ENCODE data around the gene CIB4. TPM values are rescaled to one million over a fixed set of nuclear protein-coding genes. Genes with fewer than 3 reads are reported as not detected.

The CIB4 gene
- total and polyA plus RNA-seq, 9 of the 15 experiments (the other 6 are each of a cell fraction or from before 2014, with no cell fraction given): not detected

DNA sequence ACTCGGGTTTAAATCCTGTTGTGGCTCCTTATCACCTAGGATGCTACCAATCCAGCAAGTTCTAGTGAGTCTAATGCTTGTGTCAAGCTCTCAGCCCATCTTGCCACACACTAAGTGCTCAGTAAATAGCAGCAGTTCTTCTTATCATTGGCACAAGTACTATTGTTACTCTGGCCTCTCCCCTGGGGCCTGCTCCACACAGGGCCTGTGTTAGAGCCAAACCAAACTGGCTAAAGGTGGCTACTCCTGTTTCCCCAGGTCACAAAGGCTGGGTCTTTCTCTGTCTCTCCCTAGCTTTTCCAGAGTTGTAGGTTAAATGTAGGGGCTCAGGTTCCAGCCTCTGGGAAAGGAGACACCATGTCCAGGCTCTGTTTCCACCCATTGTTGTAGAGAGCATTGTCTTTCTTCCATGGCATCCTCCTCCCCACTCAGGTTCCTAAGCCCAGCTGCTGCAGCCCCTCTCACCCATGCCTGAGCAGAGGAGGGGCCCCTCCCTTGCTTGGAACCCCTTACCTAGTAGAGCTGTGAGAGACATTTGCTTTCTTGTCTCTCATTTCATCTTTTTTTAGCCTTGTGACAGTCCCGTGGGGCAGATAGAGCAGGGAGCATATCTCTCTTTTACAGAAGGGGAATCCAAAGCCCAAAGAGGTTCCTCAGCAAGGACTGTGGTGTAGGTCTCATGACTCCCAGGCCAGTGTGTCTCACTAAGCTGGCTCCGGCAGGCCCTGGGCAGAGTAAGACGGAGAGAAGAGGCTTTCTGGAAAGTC, 106.9 kb downstream of the CIB4 start:
- H4K20me1 ChIP-seq (replicated peaks; ENCODE audit: control insufficient read depth, insufficient read depth, low read length): peaks cover 8% of the 10 kb centered on the region; the same call in 1 of the 2 replicates
- no peaks in the 10 kb centered on the region for H3K9me3 ChIP-seq (replicated peaks; ENCODE audit: control insufficient read depth, insufficient read depth, low read depth, low read length)
- no peaks in the 10 kb centered on the region for H3K36me3 ChIP-seq (ENCODE audit: control insufficient read depth, insufficient read depth, low read length)
- peaks cover 22 to 76% of the 10 kb centered on the region in 2 experiments; a peak in 3 of 5 replicates for H3K27me3 ChIP-seq (ENCODE audit: control insufficient read depth in 2 of 2, insufficient read depth in 2 of 2, low read length in 2 of 2)
- H3K9me1 ChIP-seq (ENCODE audit: control insufficient read depth, insufficient read depth, low read length): no peaks in the 10 kb centered on the region
- no peak overlapping the region for H2AFZ ChIP-seq (ENCODE audit: low read depth, low read length)
- POLR2A ChIA-PET: interaction anchor here (0.7 kb wide), 1 partner anchor 479 kb away, joined by 3 read pairs; no protein-coding TSS in a partner anchor
- in situ Hi-C loops (cut with MboI) (no loop called here), intact Hi-C loops (cut with micrococcal nuclease) (no loop called here)
- H3K4me3 ChIP-seq: no peak overlapping the region
- WGBS (ENCODE audit: insufficient coverage, low coverage, missing lambda C conversion rate): 15% methylated on average over 4 of the region's 4 CpGs
- ATAC-seq (peak; percentile 19; the same call in 1 of the 3 replicates), DNase-seq (ENCODE audit: extremely low read depth in 1 of 4, low spot score in 3 of 4) (peak in 1 of 4 experiments; percentile 44), FAIRE-seq (no peak)
- H3K27ac ChIP-seq (ENCODE audit: extremely low read depth, low read depth, low read length): no peak overlapping the region
- no TSS peak for BruUV-seq (replicated peaks)
- H3K79me2 ChIP-seq (ENCODE audit: control insufficient read depth, insufficient read depth, low read length): no peaks in the 10 kb centered on the region
- H3K9ac ChIP-seq (ENCODE audit: insufficient read depth in 1 of 2, low read depth in 2 of 2, low read length in 2 of 2): no peak overlapping the region
- H3K4me2 ChIP-seq (ENCODE audit: insufficient read depth, low read length): peak overlapping the region; percentile 14; the same call in 1 of the 2 replicates
- CTCF ChIA-PET (ENCODE audit: low intra/inter-chr PET ratio): no interaction called here
- peaks cover 5% of the 10 kb centered on the region in 2 experiments; a peak in 3 of 5 replicates for H3K4me1 ChIP-seq (replicated peaks in 1 of 2; ENCODE audit: control insufficient read depth in 2 of 2, insufficient read depth in 2 of 2, low read length in 2 of 2)
- TF ChIP-seq, protein P1, sequence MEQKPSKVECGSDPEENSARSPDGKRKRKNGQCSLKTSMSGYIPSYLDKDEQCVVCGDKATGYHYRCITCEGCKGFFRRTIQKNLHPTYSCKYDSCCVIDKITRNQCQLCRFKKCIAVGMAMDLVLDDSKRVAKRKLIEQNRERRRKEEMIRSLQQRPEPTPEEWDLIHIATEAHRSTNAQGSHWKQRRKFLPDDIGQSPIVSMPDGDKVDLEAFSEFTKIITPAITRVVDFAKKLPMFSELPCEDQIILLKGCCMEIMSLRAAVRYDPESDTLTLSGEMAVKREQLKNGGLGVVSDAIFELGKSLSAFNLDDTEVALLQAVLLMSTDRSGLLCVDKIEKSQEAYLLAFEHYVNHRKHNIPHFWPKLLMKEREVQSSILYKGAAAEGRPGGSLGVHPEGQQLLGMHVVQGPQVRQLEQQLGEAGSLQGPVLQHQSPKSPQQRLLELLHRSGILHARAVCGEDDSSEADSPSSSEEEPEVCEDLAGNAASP (IDR thresholded peaks at IDR 0.05): no peak
- TF ChIP-seq, protein P2, sequence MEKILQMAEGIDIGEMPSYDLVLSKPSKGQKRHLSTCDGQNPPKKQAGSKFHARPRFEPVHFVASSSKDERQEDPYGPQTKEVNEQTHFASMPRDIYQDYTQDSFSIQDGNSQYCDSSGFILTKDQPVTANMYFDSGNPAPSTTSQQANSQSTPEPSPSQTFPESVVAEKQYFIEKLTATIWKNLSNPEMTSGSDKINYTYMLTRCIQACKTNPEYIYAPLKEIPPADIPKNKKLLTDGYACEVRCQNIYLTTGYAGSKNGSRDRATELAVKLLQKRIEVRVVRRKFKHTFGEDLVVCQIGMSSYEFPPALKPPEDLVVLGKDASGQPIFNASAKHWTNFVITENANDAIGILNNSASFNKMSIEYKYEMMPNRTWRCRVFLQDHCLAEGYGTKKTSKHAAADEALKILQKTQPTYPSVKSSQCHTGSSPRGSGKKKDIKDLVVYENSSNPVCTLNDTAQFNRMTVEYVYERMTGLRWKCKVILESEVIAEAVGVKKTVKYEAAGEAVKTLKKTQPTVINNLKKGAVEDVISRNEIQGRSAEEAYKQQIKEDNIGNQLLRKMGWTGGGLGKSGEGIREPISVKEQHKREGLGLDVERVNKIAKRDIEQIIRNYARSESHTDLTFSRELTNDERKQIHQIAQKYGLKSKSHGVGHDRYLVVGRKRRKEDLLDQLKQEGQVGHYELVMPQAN (IDR thresholded peaks at IDR 0.05; ENCODE audit: borderline replicate concordance): no peak
- TF ChIP-seq, protein P3, sequence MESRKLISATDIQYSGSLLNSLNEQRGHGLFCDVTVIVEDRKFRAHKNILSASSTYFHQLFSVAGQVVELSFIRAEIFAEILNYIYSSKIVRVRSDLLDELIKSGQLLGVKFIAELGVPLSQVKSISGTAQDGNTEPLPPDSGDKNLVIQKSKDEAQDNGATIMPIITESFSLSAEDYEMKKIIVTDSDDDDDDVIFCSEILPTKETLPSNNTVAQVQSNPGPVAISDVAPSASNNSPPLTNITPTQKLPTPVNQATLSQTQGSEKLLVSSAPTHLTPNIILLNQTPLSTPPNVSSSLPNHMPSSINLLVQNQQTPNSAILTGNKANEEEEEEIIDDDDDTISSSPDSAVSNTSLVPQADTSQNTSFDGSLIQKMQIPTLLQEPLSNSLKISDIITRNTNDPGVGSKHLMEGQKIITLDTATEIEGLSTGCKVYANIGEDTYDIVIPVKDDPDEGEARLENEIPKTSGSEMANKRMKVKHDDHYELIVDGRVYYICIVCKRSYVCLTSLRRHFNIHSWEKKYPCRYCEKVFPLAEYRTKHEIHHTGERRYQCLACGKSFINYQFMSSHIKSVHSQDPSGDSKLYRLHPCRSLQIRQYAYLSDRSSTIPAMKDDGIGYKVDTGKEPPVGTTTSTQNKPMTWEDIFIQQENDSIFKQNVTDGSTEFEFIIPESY (CRISPR knock-in tag; IDR thresholded peaks at IDR 0.05): no peak
- no peak for TF ChIP-seq SUPT5H (IDR thresholded peaks at IDR 0.05)
- TF ChIP-seq KLF6 (CRISPR knock-in tag; IDR thresholded peaks at IDR 0.05; ENCODE audit: borderline replicate concordance): no peak
- TF ChIP-seq ZNF3 (CRISPR knock-in tag; IDR thresholded peaks at IDR 0.05): no peak
- no peak for TF ChIP-seq CCAR2 (IDR thresholded peaks at IDR 0.05; ENCODE audit: low read depth, low read length)
- no peak for TF ChIP-seq ZBED1 (IDR thresholded peaks at IDR 0.05)
- TF ChIP-seq, protein P4, sequence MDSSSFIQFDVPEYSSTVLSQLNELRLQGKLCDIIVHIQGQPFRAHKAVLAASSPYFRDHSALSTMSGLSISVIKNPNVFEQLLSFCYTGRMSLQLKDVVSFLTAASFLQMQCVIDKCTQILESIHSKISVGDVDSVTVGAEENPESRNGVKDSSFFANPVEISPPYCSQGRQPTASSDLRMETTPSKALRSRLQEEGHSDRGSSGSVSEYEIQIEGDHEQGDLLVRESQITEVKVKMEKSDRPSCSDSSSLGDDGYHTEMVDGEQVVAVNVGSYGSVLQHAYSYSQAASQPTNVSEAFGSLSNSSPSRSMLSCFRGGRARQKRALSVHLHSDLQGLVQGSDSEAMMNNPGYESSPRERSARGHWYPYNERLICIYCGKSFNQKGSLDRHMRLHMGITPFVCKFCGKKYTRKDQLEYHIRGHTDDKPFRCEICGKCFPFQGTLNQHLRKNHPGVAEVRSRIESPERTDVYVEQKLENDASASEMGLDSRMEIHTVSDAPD (CRISPR knock-in tag; IDR thresholded peaks at IDR 0.05): no peak
- no peak for TF ChIP-seq ZNF253 (CRISPR knock-in tag; conservative IDR thresholded peaks at IDR 0.05)
- TF ChIP-seq ERF (CRISPR knock-in tag; IDR thresholded peaks at IDR 0.05): no peak
- TF ChIP-seq KLF16 (IDR thresholded peaks at IDR 0.05): peak; percentile 61; the same call in 1 of the 2 replicates
- no peak for TF ChIP-seq MTF1 (CRISPR knock-in tag; IDR thresholded peaks at IDR 0.05; ENCODE audit: borderline replicate concordance)
- no peak for TF ChIP-seq ZFPM2 (CRISPR knock-in tag; IDR thresholded peaks at IDR 0.05)
- TF ChIP-seq ZBTB8A (IDR thresholded peaks at IDR 0.05; ENCODE audit: partially characterized antibody): no peak
- no peak for TF ChIP-seq KAT7 (CRISPR knock-in tag; IDR thresholded peaks at IDR 0.05; ENCODE audit: borderline replicate concordance)
